Activated naive CD4-positive, alpha-beta T cell treated with anti-CD3 and anti-CD28 coated beads, Interleukin-2, amount 10 ng/mL, durations not matched to agents 7 days and 5 days (primary cell): ENCODE data around the gene HPS3.
"Not testable (repeated sequence)": the region's sequence is repeated elsewhere in the genome, so short reads cannot be mapped to it uniquely, and the experiment has no call there.

Experiments
- CTCF ChIA-PET: fragments of 350-600 bp; sonication (Branson Sonifier 250); formaldehyde crosslinking; loops from one replicate; lab custom pipeline; 2021; ENCODE audit warnings: antibody characterized with exemption; lab: Charles Lee
- DNase-seq: peaks from one replicate; pipeline ENCODE4 v3.0.0-alpha.2; 2020
- H3K27ac Mint-ChIP-seq: one replicate; pipeline ENCODE4 v1.8.0; 2021; ENCODE audit warnings: mild to moderate bottlenecking, moderate library complexity, mixed read lengths
- H3K27me3 Mint-ChIP-seq: one replicate; pipeline ENCODE4 v1.8.0; 2021; ENCODE audit warnings: mild to moderate bottlenecking, mixed read lengths
- H3K36me3 Mint-ChIP-seq: one replicate; pipeline ENCODE4 v1.8.0; 2021; ENCODE audit warnings: mixed read lengths
- H3K4me1 Mint-ChIP-seq: one replicate; pipeline ENCODE4 v1.8.0; 2021; ENCODE audit warnings: mixed read lengths
- H3K4me3 Mint-ChIP-seq: one replicate; pipeline ENCODE4 v1.8.0; 2021; ENCODE audit warnings: mild to moderate bottlenecking, moderate library complexity, mixed read lengths
- H3K9me3 Mint-ChIP-seq: one replicate; pipeline ENCODE4 v1.8.0; 2021; ENCODE audit warnings: mixed read lengths

Gene HPS3

DNA sequence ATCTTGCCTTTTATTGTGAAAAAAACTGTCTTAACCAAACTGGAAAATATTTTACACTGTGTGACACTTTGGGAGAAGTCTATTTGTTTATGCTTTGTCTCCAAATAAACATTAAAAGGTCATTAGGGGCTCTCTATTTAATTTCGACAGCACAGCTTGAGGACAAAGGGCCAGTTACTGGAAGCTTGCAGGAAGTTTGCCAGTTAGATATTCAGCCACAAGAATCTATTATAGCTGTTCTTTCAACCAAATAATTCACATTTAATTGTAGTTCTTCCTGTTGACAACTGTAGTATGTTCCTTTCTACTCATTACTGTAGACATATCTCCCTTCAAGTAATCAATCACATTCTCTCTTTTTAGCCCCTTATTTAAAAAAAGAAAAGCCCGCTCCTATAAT, 86.1 kb downstream of the HPS3 start:
- Mint-ChIP-seq H3K4me3 (no peak overlapping the region), H3K4me1 (no peaks in the 10 kb centered on the region), H3K9me3 (no peaks in the 10 kb centered on the region), H3K36me3 (no peaks in the 10 kb centered on the region), H3K27me3 (peaks cover 4% of the 10 kb centered on the region), H3K27ac (no peak overlapping the region)
- CTCF ChIA-PET: interaction anchor here (0.6 kb wide), 1 partner anchor 354 kb away, joined by 3 read pairs; no protein-coding TSS in a partner anchor
- DNase-seq: no peak

- DNase-seq: no peak
- CTCF ChIA-PET: interaction anchor here (0.6 kb wide), 1 partner anchor 355 kb away, joined by 3 read pairs; no protein-coding TSS in a partner anchor
- no peak overlapping the region for H3K4me3 Mint-ChIP-seq
- peaks cover 4% of the 10 kb centered on the region for H3K27me3 Mint-ChIP-seq
- H3K9me3 Mint-ChIP-seq: no peaks in the 10 kb centered on the region
- H3K27ac Mint-ChIP-seq: no peak overlapping the region
- no peaks in the 10 kb centered on the region for H3K4me1 Mint-ChIP-seq
- no peaks in the 10 kb centered on the region for H3K36me3 Mint-ChIP-seq
These were observed 86.9 kb downstream of the HPS3 start for GRCh38 chr3:149216193-149216869.

GRCh38 chr3:149217347-149217746, 87.9 kb downstream of the HPS3 start:
- Mint-ChIP-seq H3K9me3 (no peaks in the 10 kb centered on the region), H3K4me3 (no peak overlapping the region), H3K4me1 (no peaks in the 10 kb centered on the region), H3K27ac (no peak overlapping the region), H3K36me3 (no peaks in the 10 kb centered on the region), H3K27me3 (peaks cover 4% of the 10 kb centered on the region)
- CTCF ChIA-PET: no interaction called here
- DNase-seq: no peak

DNA sequence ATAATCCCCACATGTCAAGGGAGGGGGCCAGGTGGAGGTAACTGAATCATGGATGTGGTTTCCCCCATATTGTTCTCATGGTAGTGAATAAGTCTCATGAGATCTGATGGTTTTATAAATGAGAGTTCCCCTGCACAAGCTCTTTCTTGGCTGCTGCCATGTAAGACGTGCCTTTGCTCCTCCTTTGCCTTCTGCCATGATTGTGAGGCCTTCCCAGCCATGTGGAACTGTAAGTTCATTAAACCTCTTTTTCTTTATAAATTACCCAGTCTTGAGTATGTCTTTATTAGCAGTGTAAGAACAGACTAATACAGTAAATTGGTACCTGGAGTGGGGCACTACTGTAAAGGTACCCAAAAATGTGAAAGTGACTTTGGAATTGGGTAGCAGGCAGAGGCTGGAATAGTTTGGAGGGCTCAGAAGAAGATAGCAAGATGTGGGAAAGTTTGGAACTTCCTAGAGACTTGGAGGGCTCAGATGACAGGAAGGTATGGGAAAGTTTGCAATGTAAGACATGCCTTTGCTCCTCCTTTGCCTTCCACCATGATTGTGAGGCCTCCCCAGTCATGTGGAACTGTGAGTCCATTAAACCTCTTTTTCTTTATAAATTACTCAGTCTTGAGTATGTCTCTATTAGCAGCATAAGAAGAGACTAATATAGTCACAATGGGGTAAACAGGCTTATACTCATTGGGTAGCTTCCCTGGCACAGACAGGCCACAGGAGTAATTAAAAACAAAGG, 90.1 kb downstream of the HPS3 start:
- H3K9me3 Mint-ChIP-seq, H3K27me3 Mint-ChIP-seq, DNase-seq, H3K4me3 Mint-ChIP-seq, H3K27ac Mint-ChIP-seq, H3K36me3 Mint-ChIP-seq, CTCF ChIA-PET: not testable (repeated sequence)
- peaks cover 15% of the 10 kb centered on the region for H3K4me1 Mint-ChIP-seq

- no peak within 1 kb of the TSS for H3K27ac Mint-ChIP-seq
These were observed 92.5 kb downstream of the HPS3 start, which contains the start of gene CP for GRCh38 chr3:149221783-149222517. Gene CP (minus strand): TSS chr3:149221829. CDS start chr3:149221792, 37 bp downstream.

More at GRCh38 chr3:149221783-149222517, 92.5 kb downstream of the HPS3 start, which contains the start of gene CP:
- no peak for DNase-seq
- Mint-ChIP-seq H3K4me1 (peaks cover 29% of the 10 kb centered on the region), H3K27me3 (no peaks in the 10 kb centered on the region), H3K4me3 (no peak within 1 kb of the TSS), H3K36me3 (no peaks in the 10 kb centered on the region), H3K9me3 (no peaks in the 10 kb centered on the region)
- CTCF ChIA-PET: no interaction called here
